Sigmoid colon (tissue), 7 donors: ENCODE measurements around the gene PILRA. TPM values are rescaled to one million over a fixed set of nuclear protein-coding genes. Genes with fewer than 3 reads are reported as not detected.

ENCODE experiments used
- DNase-seq: peaks from one replicate; pipeline ENCODE4 v3.0.0-alpha.2; 2019
- H3K27ac ChIP-seq, 4 donors: fragments of 200-600 bp; sonication (generic); one replicate each; pipeline ENCODE4 v1.5.1; 2016 to 2019; ENCODE audit warnings: mild to moderate bottlenecking in 1 of 4
- H3K27me3 ChIP-seq, 3 donors: fragments of 200-600 bp; sonication (generic); one replicate each; pipeline ENCODE4 v1.5.1; 2019; ENCODE audit warnings: mild to moderate bottlenecking in 1 of 3
- H3K36me3 ChIP-seq, 4 donors: fragments of 200-600 bp; sonication (generic); one replicate each; pipeline ENCODE4 v1.5.1; 2016 to 2019
- H3K4me1 ChIP-seq, 4 donors: fragments of 200-600 bp; sonication (generic); one replicate each; pipeline ENCODE4 v1.5.1; 2017 to 2019
- H3K4me3 ChIP-seq, 4 donors: fragments of 200-600 bp; sonication (generic); one replicate each; pipeline ENCODE4 v1.5.1; 2017 to 2019; ENCODE audit warnings: mild to moderate bottlenecking in 2 of 4, moderate library complexity in 1 of 4
- H3K9me3 ChIP-seq, 4 donors: fragments of 200-600 bp in 3 of 4; sonication (generic) in 3 of 4; one replicate each; pipeline versions ENCODE4 v1.5.1 to v1.6.1; 2013 to 2019
- EP300 ChIP-seq, 4 donors: sonication (generic); formaldehyde crosslinking; IDR thresholded peaks; one replicate each; pipeline ENCODE4 v1.6.1; 2017; ENCODE audit warnings: antibody characterized with exemption in 4 of 4
- POLR2A ChIP-seq, 2 donors: fragments of 450-650 bp; IDR thresholded peaks; one replicate each; pipeline ENCODE4 v1.6.1; 2016; ENCODE audit warnings: antibody characterized with exemption in 2 of 2, mild to moderate bottlenecking in 2 of 2, moderate library complexity in 2 of 2
- POLR2AphosphoS5 ChIP-seq, 4 donors: sonication (generic); formaldehyde crosslinking; IDR thresholded peaks; one replicate each; pipeline ENCODE4 v1.6.1; 2017; ENCODE audit warnings: antibody characterized with exemption in 4 of 4
- WGBS, 2 donors: extraction: QIAGEN DNeasy Blood & Tissue Kit; methylation state at CpG; one replicate each; pipeline ENCODE4 v1.1.7; 2013; 5-methylcytosine and 5-hydroxymethylcytosine counted together
- intact Hi-C: fragments of 100-400 bp; cut with DNase I; formaldehyde crosslinking; loops from one replicate; pipeline ENCODE4 v1.15.1; 2023
- polyA plus RNA-seq, 3 donors: library from polyadenylated mRNA; stranded (reverse); fragments of 200-250 nt; gene quantifications; one replicate each; pipeline ENCODE4 v1.2.3, GENCODE V29; 2013
- total RNA-seq, 4 donors: library from RNA; depleted of rRNA; stranded (reverse); fragments of >200 nt; gene quantifications; one replicate each; pipeline ENCODE4 v1.1.0, GENCODE V29; 2016
- TF ChIP-seq, protein P1 (sequence below), 4 experiments: fragments of 450-650 bp in 3 of 4; fragments of 200-600 bp in 1 of 4; IDR thresholded peaks; one replicate each; pipeline ENCODE4 v1.5.1; 2016 to 2019; ENCODE audit warnings: antibody characterized with exemption in 4 of 4, mild to moderate bottlenecking in 3 of 4, moderate library complexity in 2 of 4
- donor health status: healthy with polysubstance abuse.
- donor health status: Bipolar disorder and iron deficiency.
- donor health status: healthy.

PILRA gene
- total and polyA plus RNA-seq, 7 donors = 5.0 to 10.0 (median 5.8) TPM

DNA sequence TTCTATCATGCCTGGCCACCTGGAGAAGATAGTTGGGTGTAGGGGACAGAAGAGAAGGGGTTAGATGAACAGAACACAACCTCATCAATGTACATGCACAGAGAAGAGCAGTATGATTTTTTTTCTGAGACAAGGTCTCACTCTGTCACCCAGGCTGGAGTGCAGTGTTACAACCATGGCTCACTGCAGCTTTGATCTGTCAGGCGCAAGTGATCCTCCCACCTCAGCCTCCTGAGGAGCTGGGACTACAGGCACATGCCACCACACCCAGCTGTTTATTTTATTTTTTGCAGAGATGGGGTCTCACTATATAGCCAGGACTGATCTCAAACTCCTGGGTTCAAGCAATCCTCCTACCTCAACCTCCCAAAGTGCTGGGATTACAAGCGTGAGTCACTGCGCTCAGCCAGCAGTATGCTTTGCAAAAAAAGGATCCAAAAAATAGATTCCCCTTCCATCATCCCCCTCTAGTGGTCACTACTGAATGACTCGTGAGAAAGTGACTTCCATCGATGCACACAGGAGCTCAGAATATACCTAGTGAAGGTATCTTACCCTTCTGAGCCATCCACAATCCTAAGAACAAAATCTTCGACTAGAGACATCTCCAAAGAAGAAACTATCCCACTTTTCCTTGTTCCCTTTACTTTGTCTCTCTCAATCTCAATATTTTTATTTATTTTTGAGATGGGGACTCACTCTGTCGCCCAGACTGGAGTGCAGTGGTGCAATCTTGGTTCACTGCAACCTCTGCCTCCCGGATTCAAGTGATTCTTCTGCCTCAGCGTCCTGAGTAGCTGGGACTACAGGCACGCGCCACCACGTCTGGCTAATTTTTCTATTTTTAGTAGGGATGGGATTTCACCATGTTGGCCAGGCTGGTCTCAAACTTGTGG lies 34.2 kb downstream of the PILRA start:
- H3K36me3 ChIP-seq = no peaks in the 10 kb centered on the region
- H3K9me3 ChIP-seq = no peaks in the 10 kb centered on the region
- H3K4me1 ChIP-seq = no peaks in the 10 kb centered on the region
- H3K27me3 ChIP-seq = no peaks in the 10 kb centered on the region
- TF ChIP-seq POLR2AphosphoS5 (IDR thresholded peaks at IDR 0.05) (no peak), POLR2A (IDR thresholded peaks at IDR 0.05) (no peak), EP300 (IDR thresholded peaks at IDR 0.05) (no peak)
- TF ChIP-seq, protein P1, sequence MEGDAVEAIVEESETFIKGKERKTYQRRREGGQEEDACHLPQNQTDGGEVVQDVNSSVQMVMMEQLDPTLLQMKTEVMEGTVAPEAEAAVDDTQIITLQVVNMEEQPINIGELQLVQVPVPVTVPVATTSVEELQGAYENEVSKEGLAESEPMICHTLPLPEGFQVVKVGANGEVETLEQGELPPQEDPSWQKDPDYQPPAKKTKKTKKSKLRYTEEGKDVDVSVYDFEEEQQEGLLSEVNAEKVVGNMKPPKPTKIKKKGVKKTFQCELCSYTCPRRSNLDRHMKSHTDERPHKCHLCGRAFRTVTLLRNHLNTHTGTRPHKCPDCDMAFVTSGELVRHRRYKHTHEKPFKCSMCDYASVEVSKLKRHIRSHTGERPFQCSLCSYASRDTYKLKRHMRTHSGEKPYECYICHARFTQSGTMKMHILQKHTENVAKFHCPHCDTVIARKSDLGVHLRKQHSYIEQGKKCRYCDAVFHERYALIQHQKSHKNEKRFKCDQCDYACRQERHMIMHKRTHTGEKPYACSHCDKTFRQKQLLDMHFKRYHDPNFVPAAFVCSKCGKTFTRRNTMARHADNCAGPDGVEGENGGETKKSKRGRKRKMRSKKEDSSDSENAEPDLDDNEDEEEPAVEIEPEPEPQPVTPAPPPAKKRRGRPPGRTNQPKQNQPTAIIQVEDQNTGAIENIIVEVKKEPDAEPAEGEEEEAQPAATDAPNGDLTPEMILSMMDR (IDR thresholded peaks at IDR 0.05) = peak in 3 of 4 experiments; percentile 36 to 46 (median 41)
- no peak overlapping the region for H3K4me3 ChIP-seq
- no peak for DNase-seq
- intact Hi-C loops = no loop called here
- no peak overlapping the region for H3K27ac ChIP-seq
- 56 to 58% methylated on average over 12 of the region's 12 CpGs for WGBS, 2 donors

DNA sequence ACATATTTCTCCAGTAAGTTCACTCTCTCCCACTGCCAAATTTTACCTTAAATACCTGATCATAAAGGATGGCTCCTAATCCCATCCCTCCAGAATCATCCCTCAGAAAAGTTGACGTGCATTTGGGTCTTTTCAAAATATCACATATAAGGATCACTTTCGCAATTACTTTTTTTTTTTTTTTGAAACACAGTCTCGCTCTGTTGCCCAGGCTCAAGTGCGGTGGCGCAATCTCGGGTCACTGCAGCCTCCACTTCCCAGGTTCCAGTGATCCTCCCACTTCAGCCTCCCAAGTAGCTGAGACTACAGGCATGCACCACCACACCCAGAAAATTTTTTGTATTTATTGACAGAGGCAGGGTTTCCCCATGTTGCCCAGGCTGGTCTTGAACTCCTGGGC lies 37.8 kb downstream of the PILRA start:
- WGBS, 2 donors = 92 to 95% methylated on average over 6 of the region's 6 CpGs
- Histone ChIP-seq H3K27ac (no peak overlapping the region), H3K36me3 (no peaks in the 10 kb centered on the region), H3K9me3 (no peaks in the 10 kb centered on the region), H3K4me1 (no peaks in the 10 kb centered on the region), H3K4me3 (no peak overlapping the region), H3K27me3 (no peaks in the 10 kb centered on the region)
- TF ChIP-seq EP300 (IDR thresholded peaks at IDR 0.05) (no peak), POLR2A (IDR thresholded peaks at IDR 0.05) (no peak), POLR2AphosphoS5 (IDR thresholded peaks at IDR 0.05) (no peak)
- TF ChIP-seq, protein P1 (IDR thresholded peaks at IDR 0.05) = no peak
- DNase-seq = no peak
- intact Hi-C loops = no loop called here

DNA sequence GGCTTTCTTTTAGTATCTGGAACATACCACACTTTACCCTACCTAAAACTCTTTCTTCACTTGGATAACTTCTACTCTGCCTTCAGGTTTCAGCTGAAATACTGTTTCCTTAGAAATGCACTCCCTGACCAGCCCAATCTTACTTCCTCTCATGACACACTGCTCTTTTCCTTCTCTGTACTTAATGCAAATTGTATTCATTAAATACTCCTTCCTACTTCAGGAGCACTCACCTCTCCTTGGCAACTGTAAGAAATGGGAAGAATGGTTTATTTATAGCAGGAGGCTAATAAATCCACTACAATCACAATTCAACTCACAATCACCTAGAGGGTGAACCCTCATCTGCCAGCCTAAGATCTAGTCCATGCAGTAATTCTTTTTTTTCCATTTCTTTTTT lies 40.1 kb downstream of the PILRA start:
- Histone ChIP-seq H3K4me3 (no peak overlapping the region), H3K27me3 (no peaks in the 10 kb centered on the region), H3K27ac (no peak overlapping the region), H3K4me1 (no peaks in the 10 kb centered on the region), H3K36me3 (no peaks in the 10 kb centered on the region), H3K9me3 (no peaks in the 10 kb centered on the region)
- no peak for DNase-seq
- TF ChIP-seq, protein P1 (IDR thresholded peaks at IDR 0.05) = no peak
- intact Hi-C loops = no loop called here

- no peaks in the 10 kb centered on the region for H3K36me3 ChIP-seq
- WGBS, 2 donors = 75 to 82% methylated on average over 1 of the region's 1 CpG
- no peaks in the 10 kb centered on the region for H3K9me3 ChIP-seq
- intact Hi-C loops = no loop called here
- no peak for TF ChIP-seq POLR2AphosphoS5 (IDR thresholded peaks at IDR 0.05)
- TF ChIP-seq, protein P1 (IDR thresholded peaks at IDR 0.05) = no peak
- TF ChIP-seq POLR2A (IDR thresholded peaks at IDR 0.05) = no peak
- TF ChIP-seq EP300 (IDR thresholded peaks at IDR 0.05) = no peak
- H3K27ac ChIP-seq = no peak overlapping the region
- H3K27me3 ChIP-seq = no peaks in the 10 kb centered on the region
- no peak overlapping the region for H3K4me3 ChIP-seq
- no peak for DNase-seq
- H3K4me1 ChIP-seq = no peaks in the 10 kb centered on the region
Observed at GRCh38 chr7:100413889-100414288, 40.6 kb downstream of the PILRA start.

GRCh38 chr7:100415448-100415847 lies 42.2 kb downstream of the PILRA start:
- Histone ChIP-seq H3K27ac (no peak overlapping the region), H3K9me3 (no peaks in the 10 kb centered on the region), H3K4me1 (no peaks in the 10 kb centered on the region), H3K27me3 (no peaks in the 10 kb centered on the region), H3K36me3 (no peaks in the 10 kb centered on the region), H3K4me3 (no peak overlapping the region)
- WGBS, 2 donors = 82 to 90% methylated on average over 5 of the region's 5 CpGs
- TF ChIP-seq EP300 (IDR thresholded peaks at IDR 0.05) (no peak), POLR2AphosphoS5 (IDR thresholded peaks at IDR 0.05) (no peak)
- TF ChIP-seq, protein P1 (IDR thresholded peaks at IDR 0.05) = no peak
- no peak for DNase-seq
- intact Hi-C loops = no loop called here
